ENCODE results near the gene SIX4. TPM values are rescaled to one million over a fixed set of nuclear protein-coding genes. Genes with fewer than 3 reads are reported as not detected.
"Not testable (repeated sequence)": the region's sequence is repeated elsewhere in the genome, so short reads cannot be mapped to it uniquely, and the experiment has no call there.

The SIX4 gene
- total RNA-seq, 1 donor from 2014 or later, result 2.9 TPM

GRCh38 chr14:60732840-60733483, 8.8 kb upstream of the SIX4 start:
- H3K4me1 ChIP-seq, result peaks cover 16% of the 10 kb centered on the region
- ATAC-seq (no peak), DNase-seq (no peak)
- TF ChIP-seq CTCF (IDR thresholded peaks at IDR 0.05), result no peak
- H3K27ac ChIP-seq, result no peak overlapping the region
- H3K36me3 ChIP-seq, result no peaks in the 10 kb centered on the region
- intact Hi-C loops (cut with DNase I), result no loop called here
- H3K9me3 ChIP-seq, result no peaks in the 10 kb centered on the region
- H3K27me3 ChIP-seq (ENCODE audit: low read depth), result peaks cover 9% of the 10 kb centered on the region
- H3K4me3 ChIP-seq, result no peak overlapping the region

- H3K9me3 ChIP-seq; DNase-seq; H3K27ac ChIP-seq; H3K36me3 ChIP-seq; H3K4me3 ChIP-seq; intact Hi-C loops (cut with DNase I); ATAC-seq: not testable (repeated sequence)
- Histone ChIP-seq H3K27me3 (ENCODE audit: low read depth) (peaks cover 21% of the 10 kb centered on the region), H3K4me1 (peaks cover 12% of the 10 kb centered on the region)
These were observed 7.1 kb upstream of the SIX4 start for GRCh38 chr14:60731291-60731690.

- ATAC-seq, result peak; percentile 66 to 71
- Histone ChIP-seq H3K27me3 (ENCODE audit: low read depth) (peaks cover 63% of the 10 kb centered on the region), H3K4me3 (peak overlapping the region; percentile 75), H3K36me3 (no peaks in the 10 kb centered on the region), H3K9me3 (no peaks in the 10 kb centered on the region), H3K27ac (no peak overlapping the region), H3K4me1 (peaks cover 22% of the 10 kb centered on the region)
- peak; percentile 59 for DNase-seq
- intact Hi-C loops (cut with DNase I), result no loop called here
- no peak for TF ChIP-seq CTCF (IDR thresholded peaks at IDR 0.05)
These were observed 840 bp downstream of the SIX4 start for GRCh38 chr14:60723116-60723906.

- Histone ChIP-seq H3K4me3 (peak overlapping the region; percentile 75), H3K4me1 (peaks cover 22% of the 10 kb centered on the region), H3K27me3 (ENCODE audit: low read depth) (peaks cover 61% of the 10 kb centered on the region), H3K27ac (no peak overlapping the region), H3K9me3 (no peaks in the 10 kb centered on the region), H3K36me3 (no peaks in the 10 kb centered on the region)
- peak; percentile 47 for DNase-seq
- intact Hi-C loops (cut with DNase I), result no loop called here
- ATAC-seq, result peak; percentile 41 to 51
- no peak for TF ChIP-seq CTCF (IDR thresholded peaks at IDR 0.05)
These were observed 1.6 kb downstream of the SIX4 start for GRCh38 chr14:60722357-60723115.

GRCh38 chr14:60722107-60722356, 2.1 kb downstream of the SIX4 start:
- Histone ChIP-seq H3K9me3 (no peaks in the 10 kb centered on the region), H3K27ac (no peak overlapping the region), H3K4me1 (peaks cover 22% of the 10 kb centered on the region), H3K36me3 (no peaks in the 10 kb centered on the region), H3K27me3 (ENCODE audit: low read depth) (peaks cover 57% of the 10 kb centered on the region), H3K4me3 (peak overlapping the region; percentile 75)
- TF ChIP-seq CTCF (IDR thresholded peaks at IDR 0.05), result no peak
- DNase-seq (no peak), ATAC-seq (no peak)
- intact Hi-C loops (cut with DNase I), result no loop called here
